Measurements from ENCODE around the gene CHMP2B. TPM values are rescaled to one million over a fixed set of nuclear protein-coding genes. Genes with fewer than 3 reads are reported as not detected.

Gene CHMP2B
- total RNA-seq, 1 experiment from 2014 or later, result 39.3 TPM

DNA sequence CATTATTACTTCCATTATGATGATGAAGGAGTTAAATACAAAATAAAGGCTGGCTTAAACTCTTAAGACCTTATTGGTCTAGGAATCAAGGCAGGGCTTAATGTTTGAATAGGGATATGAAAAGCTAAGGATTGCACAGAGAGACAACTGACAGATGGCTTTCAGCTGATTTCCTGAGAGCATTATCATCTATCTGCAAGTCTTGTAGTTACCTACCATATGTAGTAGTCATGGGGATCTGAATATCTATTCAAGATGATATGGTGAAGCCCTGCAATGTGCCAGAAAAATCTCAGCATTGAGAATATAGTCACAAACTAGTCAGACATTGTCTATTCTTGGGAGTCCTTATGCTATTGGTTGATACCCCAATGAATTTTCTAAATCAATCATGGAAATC lies 47.5 kb upstream of the CHMP2B start:
- no peak for DNase-seq
- Mint-ChIP-seq H3K27me3 (ENCODE audit: low read depth) (no peaks in the 10 kb centered on the region), H3K27ac (no peak overlapping the region), H3K4me3 (no peak overlapping the region), H3K36me3 (ENCODE audit: insufficient read depth in 1 of 3, low read depth in 3 of 3) (no peaks in the 10 kb centered on the region), H3K4me1 (no peaks in the 10 kb centered on the region), H3K9me3 (no peaks in the 10 kb centered on the region)
- no peak overlapping the region for H3K4me2 ChIP-seq (ENCODE audit: insufficient read depth, insufficient read length, low read length)
- H4K8ac ChIP-seq (replicated peaks; ENCODE audit: insufficient read length, low read depth, low read length), result no peak overlapping the region
- no peak overlapping the region for H2BK120ac ChIP-seq (ENCODE audit: low read depth, low read length, poor library complexity, severe bottlenecking)
- H3K79me2 ChIP-seq (ENCODE audit: insufficient read depth, low read length), result no peaks in the 10 kb centered on the region
- no peak overlapping the region for H4K5ac ChIP-seq (ENCODE audit: insufficient read length, low read depth, low read length)
- H2BK15ac ChIP-seq (ENCODE audit: low read depth, low read length), result no peak overlapping the region
- H3K9me3 ChIP-seq (ENCODE audit: control insufficient read depth, low read depth, low read length), result no peaks in the 10 kb centered on the region
- no peak overlapping the region for H2BK20ac ChIP-seq (ENCODE audit: low read depth, low read length, poor library complexity, severe bottlenecking)
- H3K4me1 ChIP-seq (ENCODE audit: insufficient read depth, low read length), result no peaks in the 10 kb centered on the region
- no peak overlapping the region for H3K27ac ChIP-seq (ENCODE audit: insufficient read length, low read depth, low read length)
- H3K79me1 ChIP-seq (ENCODE audit: insufficient read depth, low read depth, low read length, poor library complexity, severe bottlenecking), result no peaks in the 10 kb centered on the region
- H2BK5ac ChIP-seq (ENCODE audit: insufficient read length, low read length), result no peak overlapping the region
- no peak overlapping the region for H3K23ac ChIP-seq (ENCODE audit: insufficient read length, low read depth, low read length)
- H2AFZ ChIP-seq (ENCODE audit: low read length), result no peak overlapping the region
- H2AK5ac ChIP-seq (ENCODE audit: insufficient read length, low read length), result no peak overlapping the region
- TF ChIP-seq CTCF (conservative IDR thresholded peaks at IDR 0.05), result no peak
- no peak overlapping the region for H3T11ph ChIP-seq (ENCODE audit: low read length)
- H3K23me2 ChIP-seq (ENCODE audit: insufficient read length, low read depth, low read length, poor library complexity, severe bottlenecking), result no peaks in the 10 kb centered on the region
- H4K91ac ChIP-seq (ENCODE audit: insufficient read length, low read depth, low read length), result no peak overlapping the region
- H4K20me1 ChIP-seq (ENCODE audit: control insufficient read depth, insufficient read depth, insufficient read length), result no peaks in the 10 kb centered on the region
- no peak overlapping the region for H3K14ac ChIP-seq (ENCODE audit: insufficient read depth, low read length)
- H3K9ac ChIP-seq (ENCODE audit: extremely low read depth, insufficient read length, low read length), result no peak overlapping the region
- H2BK12ac ChIP-seq (ENCODE audit: insufficient read length, low read depth, low read length), result no peak overlapping the region
- H3K4ac ChIP-seq (ENCODE audit: low read depth, low read length), result no peak overlapping the region
- H3K56ac ChIP-seq (ENCODE audit: insufficient read length, low read depth, low read length), result no peak overlapping the region
- no peak overlapping the region for H3K18ac ChIP-seq (ENCODE audit: insufficient read length, low read depth, low read length)
- H3K27me3 ChIP-seq (ENCODE audit: insufficient read depth, low read length), result no peaks in the 10 kb centered on the region
